Kidney tubule cell (primary cell): ENCODE results near the gene BPIFB6.

Source experiments
- DNase-seq: peaks from one replicate; pipeline ENCODE4 v3.0.0-alpha.2; 2018; ENCODE audit warnings: low spot score

Gene BPIFB6

DNA sequence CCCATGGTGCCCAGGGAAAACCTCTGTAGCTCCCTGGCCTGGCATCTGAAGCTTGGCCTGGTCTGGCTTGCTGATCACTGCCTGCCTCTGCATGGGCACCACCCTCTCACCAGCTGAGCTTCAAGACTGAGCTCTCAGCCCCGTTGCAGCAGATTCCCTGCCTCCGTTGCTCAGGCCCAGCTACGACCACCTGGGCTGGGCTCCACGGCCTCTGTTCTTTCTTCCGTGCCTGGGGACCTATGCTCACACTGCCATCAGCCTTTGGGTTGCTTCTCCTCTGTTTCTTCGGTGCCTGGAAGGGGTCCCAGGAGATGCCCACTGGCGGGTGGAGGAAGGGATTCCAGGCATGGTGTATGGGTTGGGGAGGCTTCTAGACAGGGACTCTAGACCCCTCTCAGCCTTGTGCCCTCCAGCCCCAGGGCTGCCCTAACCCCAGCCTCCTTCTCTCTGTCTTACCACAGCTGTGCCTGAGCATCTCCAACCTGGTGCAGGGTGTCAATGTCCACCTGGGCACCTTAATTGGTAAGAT is 14.8 kb upstream of the BPIFB6 start:
- no peak for DNase-seq

GRCh38 chr20:33017542-33017941 is 13.9 kb upstream of the BPIFB6 start:
- DNase-seq: no peak

DNA sequence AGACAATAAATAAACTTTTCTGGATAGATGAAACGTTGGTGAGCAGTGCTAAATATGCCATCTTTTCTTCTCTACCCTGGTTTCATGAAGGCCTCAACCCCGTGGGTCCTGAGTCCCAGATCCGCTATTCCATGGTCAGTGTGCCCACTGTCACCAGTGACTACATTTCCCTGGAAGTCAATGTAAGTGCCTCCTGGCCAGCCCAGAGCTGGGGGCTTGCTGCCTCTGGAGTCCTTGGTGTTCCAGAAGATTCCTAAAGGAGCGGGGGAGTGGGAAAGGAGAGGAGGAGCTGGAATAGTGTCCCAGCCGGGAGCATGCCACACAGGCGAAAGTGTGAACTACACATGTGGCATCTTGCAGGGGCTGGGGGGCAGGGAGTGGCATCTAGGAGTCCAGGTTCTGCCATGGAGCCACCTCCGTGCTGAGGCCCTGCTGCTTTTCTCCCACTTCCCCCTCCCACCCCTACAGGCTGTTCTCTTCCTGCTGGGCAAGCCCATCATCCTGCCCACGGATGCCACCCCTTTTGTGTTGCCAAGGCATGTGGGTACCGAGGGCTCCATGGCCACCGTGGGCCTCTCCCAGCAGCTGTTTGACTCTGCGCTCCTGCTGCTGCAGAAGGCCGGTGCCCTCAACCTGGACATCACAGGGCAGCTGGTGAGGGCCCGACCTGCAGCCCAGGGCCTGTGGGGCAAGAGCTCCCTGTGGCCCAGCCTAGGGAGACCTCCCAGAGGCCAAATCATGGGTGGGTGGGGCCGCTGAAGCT is 13.1 kb upstream of the BPIFB6 start:
- no peak for DNase-seq

GRCh38 chr20:33019465-33020277 is 11.8 kb upstream of the BPIFB6 start:
- DNase-seq: no peak

DNA sequence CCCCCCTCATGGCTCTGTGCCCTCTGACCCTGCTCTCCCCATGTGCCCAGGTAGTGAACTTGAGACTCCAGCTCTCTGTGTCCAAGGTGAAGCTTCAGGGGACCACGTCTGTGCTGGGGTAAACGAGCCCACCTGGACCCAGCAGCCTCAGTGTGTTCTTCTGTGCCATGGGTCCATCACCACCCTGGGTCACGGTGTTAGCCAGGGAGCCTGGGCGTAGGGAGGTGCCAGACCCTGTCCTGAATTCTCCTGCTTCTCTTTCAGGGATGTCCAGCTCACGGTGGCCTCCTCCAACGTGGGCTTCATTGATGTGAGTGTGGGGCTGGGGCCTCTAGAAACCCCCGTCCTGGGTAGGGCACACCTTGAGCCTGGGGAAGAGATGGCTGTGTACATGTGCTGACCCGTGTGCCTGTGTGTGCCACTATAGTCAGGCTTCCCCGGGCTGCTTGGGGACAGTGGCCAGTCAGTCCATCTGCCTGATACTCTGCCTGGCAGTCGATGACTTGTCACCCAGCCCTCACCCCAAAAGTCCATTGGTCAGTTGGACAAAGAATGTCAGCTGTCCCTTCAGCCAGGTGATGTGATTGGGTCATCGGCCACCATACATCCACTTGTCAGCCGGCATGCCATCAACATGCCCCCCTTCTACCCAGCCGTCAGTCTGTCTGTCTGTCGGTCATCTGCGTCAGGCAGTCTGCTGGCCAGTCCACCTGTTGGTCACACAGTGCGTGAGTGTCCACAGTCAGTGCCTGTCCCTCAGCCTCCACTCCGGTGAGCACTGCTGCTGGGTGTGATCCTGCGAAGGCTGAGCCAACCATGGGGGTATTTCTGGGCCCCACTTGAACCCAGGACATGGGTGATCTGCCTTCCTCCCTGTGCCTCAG is 10.9 kb upstream of the BPIFB6 start:
- no peak for DNase-seq

DNA sequence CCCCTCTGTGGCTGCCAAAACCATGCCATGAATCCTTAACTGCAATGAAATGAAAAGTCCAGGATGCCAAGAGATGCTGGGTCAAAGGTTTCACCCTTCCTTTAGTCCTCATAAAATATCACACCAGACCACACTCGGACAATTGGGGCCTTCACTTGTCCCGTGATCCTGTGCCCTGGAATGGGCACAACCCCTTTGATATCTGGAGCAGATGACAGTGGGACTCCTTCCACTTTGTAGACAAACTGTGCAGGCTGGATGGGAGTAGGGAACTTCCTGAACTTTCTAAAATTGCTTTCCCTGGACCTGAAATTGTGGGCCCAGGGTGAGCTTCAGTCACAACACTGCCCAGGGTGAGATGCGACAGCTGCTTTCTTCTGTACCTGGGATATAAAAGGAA is 9.6 kb upstream of the BPIFB6 start:
- no peak for DNase-seq

DNA sequence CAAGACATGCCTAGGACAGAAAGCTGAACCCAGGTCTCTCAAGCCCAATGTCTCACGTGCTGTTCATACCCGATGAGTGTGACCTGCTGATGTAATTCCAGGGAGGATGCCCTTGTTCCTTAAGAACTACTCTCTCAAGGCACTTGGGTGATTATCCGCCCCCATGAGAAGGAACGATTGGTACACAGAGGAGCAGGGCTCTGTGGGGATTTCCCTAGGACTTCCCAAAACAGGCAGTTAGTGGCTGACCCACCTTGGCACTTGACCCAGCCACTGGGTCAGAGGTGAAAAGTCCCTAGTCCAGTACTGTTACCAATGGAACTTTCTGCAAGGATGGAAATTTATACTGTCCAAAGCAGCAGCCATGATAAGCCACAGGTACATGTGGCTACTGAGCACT is 9.2 kb upstream of the BPIFB6 start:
- DNase-seq: no peak

- DNase-seq: no peak
These were observed 8.6 kb upstream of the BPIFB6 start for GRCh38 chr20:33022694-33023438.

DNA sequence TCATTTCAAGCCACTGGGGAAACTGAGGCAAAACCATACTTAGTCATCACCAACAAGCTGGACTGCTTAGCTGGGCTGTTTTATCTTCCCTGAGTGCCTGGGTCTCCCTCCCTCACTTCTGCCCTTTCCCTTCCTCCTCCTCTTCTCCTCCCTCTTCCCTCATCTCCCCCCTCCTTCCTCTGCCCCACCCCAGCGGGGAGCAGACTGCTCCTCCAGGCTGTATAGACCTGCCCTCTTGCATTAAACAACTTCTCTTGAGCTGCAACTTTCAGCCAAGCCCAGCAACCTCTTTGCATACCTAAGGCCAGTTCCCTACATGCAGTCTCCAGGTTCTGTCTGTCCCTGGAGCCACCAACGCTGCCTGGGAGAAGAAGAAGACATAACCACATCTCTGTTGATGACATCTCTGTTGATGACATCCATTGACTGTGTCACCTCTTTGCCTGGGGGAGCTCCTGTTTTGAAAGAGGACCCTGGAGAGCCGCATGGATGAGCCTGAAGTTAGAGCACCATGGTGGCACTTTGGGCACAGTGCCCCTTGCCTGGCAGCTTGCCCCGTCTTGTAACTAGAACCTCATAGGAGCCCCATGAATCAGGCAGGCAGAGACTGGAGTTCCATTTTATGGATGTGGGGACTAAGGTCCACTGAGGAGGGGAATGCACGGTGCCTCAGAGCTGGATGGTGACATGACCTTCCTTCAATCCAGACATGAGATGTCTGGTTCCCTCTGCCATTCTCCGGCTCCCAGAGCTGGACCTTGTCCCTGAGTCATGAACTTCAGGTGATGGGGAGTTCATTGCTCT is 7.8 kb upstream of the BPIFB6 start:
- DNase-seq: no peak

DNA sequence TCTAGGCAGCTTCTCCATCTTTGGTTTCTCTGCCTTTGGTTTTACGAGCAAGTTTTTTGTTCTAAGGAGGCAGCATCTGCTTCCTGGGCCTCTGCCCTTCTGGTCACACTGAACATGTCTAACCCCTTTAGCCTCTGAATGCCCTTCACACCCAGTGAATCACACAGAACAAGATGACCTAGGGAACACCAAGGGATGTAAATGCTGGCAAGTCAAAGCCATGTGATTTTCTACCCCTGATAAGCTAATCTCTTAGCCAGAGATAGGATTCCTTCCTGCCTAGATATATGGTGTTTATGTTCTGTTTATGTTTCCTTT is 7.2 kb upstream of the BPIFB6 start:
- DNase-seq: no peak

- no peak for DNase-seq
These were observed 6.7 kb upstream of the BPIFB6 start for GRCh38 chr20:33024609-33025317.

GRCh38 chr20:33025318-33025876 is 6.1 kb upstream of the BPIFB6 start:
- DNase-seq: no peak

- DNase-seq: no peak
These were observed 5.2 kb upstream of the BPIFB6 start for GRCh38 chr20:33026072-33026778.

GRCh38 chr20:33026779-33027759 is 4.4 kb upstream of the BPIFB6 start:
- no peak for DNase-seq

GRCh38 chr20:33027769-33028751 is 3.4 kb upstream of the BPIFB6 start:
- no peak for DNase-seq

- no peak for DNase-seq
These were observed 2.6 kb upstream of the BPIFB6 start for GRCh38 chr20:33028875-33029274.

DNA sequence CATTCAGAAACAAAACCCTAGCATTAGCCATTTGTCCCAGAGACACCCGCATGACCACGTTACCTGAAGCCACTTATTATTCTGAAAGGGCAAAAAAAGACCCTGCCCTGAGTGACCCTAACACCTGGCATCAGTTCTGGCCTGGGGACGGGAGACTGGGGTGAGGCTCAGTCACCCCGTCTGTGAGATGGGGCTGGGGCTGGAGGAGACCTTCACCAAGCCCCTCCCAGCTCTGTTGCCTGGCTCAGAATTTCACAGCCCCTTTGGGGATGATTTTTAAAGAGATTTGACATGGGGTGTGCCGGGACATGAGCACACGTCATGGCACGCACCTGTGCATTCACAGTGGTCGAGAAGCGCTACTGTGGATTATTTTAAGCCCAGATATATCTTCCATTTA is 1.4 kb upstream of the BPIFB6 start:
- DNase-seq: no peak
